Upper lobe of left lung (tissue), 6 donors: Measurements from ENCODE around the gene HECTD4. TPM values are rescaled to one million over a fixed set of nuclear protein-coding genes. Genes with fewer than 3 reads are reported as not detected.
"Not testable (repeated sequence)": the region's sequence is repeated elsewhere in the genome, so short reads cannot be mapped to it uniquely, and the experiment has no call there.

ENCODE experiments used
- ATAC-seq, 2 donors: fragments of 200-7000 bp; cut with Tn5 transposase; one replicate each; pipeline ENCODE4 v1.9.1; 2022; ENCODE audit warnings: mild to moderate bottlenecking in 2 of 2, moderate library complexity in 2 of 2; ENCODE audit not compliant: low FRiP score in 2 of 2
- DNase-seq, 2 donors: peaks; one replicate each; pipeline ENCODE4 v3.0.0-alpha.2; 2019 to 2020
- H3K27ac ChIP-seq, 4 donors: fragments of 200-600 bp; sonication (generic); one replicate each; pipeline ENCODE4 v1.5.1; 2016 to 2019
- H3K27me3 ChIP-seq, 4 donors: fragments of 200-600 bp; sonication (generic); one replicate each; pipeline ENCODE4 v1.5.1; 2017 to 2019
- H3K36me3 ChIP-seq, 4 donors: fragments of 200-600 bp; sonication (generic); one replicate each; pipeline ENCODE4 v1.5.1; 2016 to 2019
- H3K4me1 ChIP-seq, 4 donors: fragments of 200-600 bp; sonication (generic); one replicate each; pipeline ENCODE4 v1.5.1; 2018 to 2019
- H3K4me3 ChIP-seq, 4 donors: fragments of 200-600 bp; sonication (generic); one replicate each; pipeline ENCODE4 v1.5.1; 2017 to 2019; ENCODE audit warnings: mild to moderate bottlenecking in 2 of 4, moderate library complexity in 1 of 4
- H3K9me3 ChIP-seq, 4 donors: fragments of 200-600 bp; sonication (generic); one replicate each; pipeline ENCODE4 v1.5.1; 2018 to 2019
- EP300 ChIP-seq, 4 donors: sonication (generic); formaldehyde crosslinking; IDR thresholded peaks; one replicate each; pipeline ENCODE4 v1.5.1; 2017; ENCODE audit warnings: antibody characterized with exemption in 4 of 4, control low read depth in 2 of 4
- POLR2A ChIP-seq, 4 donors: fragments of 450-650 bp; IDR thresholded peaks; one replicate each; pipeline ENCODE4 v1.5.1; 2016 to 2017; ENCODE audit warnings: antibody characterized with exemption in 4 of 4, mild to moderate bottlenecking in 2 of 4
- POLR2AphosphoS5 ChIP-seq, 2 donors: sonication (generic); formaldehyde crosslinking; IDR thresholded peaks; one replicate each; pipeline ENCODE4 v1.5.1; 2017; ENCODE audit warnings: antibody characterized with exemption in 2 of 2
- WGBS, 2 donors: methylation state at CpG; one replicate each; pipeline ENCODE4 v1.1.5; 2017 to 2018; 5-methylcytosine and 5-hydroxymethylcytosine counted together
- total RNA-seq, 6 donors: library from RNA; depleted of rRNA in 4 of 6; stranded (reverse); fragments of >200 nt in 4 of 6; gene quantifications; one replicate each; pipeline versions ENCODE4 v1.1.0 to v1.2.1, GENCODE V29; 2016 to 2021
- TF ChIP-seq, protein P1 (sequence below), 6 experiments: fragments of 450-650 bp in 4 of 6; fragments of 200-600 bp in 2 of 6; sonication (generic) in 2 of 6; IDR thresholded peaks; one replicate each; pipeline ENCODE4 v1.5.1; 2016 to 2019; ENCODE audit warnings: antibody characterized with exemption in 6 of 6
- donor health status: DM: no; HTN: no; CAD: no; lungs with moderate emphysema.
- donor health status: DM: no; HTN: yes; CAD: no; lungs with severe emphysema.

HECTD4 gene
- total RNA-seq, 6 donors from 2014 or later: 34.1 to 196 (median 50.0) TPM

- Histone ChIP-seq H3K27ac (no peak overlapping the region), H3K4me1 (peaks cover 19 to 33% (median 20%) of the 10 kb centered on the region in 4 donors), H3K9me3 (no peaks in the 10 kb centered on the region), H3K27me3 (no peaks in the 10 kb centered on the region), H3K36me3 (peaks cover 34 to 46% (median 41%) of the 10 kb centered on the region in 4 donors), H3K4me3 (peak overlapping the region in 1 of 4 donors; percentile 76)
- DNase-seq: no peak
- ATAC-seq: no peak
- WGBS, 2 donors: 77 to 80% methylated on average over 11 of the region's 11 CpGs
- no peak for TF ChIP-seq POLR2AphosphoS5 (IDR thresholded peaks at IDR 0.05)
- TF ChIP-seq, protein P1, sequence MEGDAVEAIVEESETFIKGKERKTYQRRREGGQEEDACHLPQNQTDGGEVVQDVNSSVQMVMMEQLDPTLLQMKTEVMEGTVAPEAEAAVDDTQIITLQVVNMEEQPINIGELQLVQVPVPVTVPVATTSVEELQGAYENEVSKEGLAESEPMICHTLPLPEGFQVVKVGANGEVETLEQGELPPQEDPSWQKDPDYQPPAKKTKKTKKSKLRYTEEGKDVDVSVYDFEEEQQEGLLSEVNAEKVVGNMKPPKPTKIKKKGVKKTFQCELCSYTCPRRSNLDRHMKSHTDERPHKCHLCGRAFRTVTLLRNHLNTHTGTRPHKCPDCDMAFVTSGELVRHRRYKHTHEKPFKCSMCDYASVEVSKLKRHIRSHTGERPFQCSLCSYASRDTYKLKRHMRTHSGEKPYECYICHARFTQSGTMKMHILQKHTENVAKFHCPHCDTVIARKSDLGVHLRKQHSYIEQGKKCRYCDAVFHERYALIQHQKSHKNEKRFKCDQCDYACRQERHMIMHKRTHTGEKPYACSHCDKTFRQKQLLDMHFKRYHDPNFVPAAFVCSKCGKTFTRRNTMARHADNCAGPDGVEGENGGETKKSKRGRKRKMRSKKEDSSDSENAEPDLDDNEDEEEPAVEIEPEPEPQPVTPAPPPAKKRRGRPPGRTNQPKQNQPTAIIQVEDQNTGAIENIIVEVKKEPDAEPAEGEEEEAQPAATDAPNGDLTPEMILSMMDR (IDR thresholded peaks at IDR 0.05): no peak
- no peak for TF ChIP-seq EP300 (IDR thresholded peaks at IDR 0.05)
- TF ChIP-seq POLR2A (IDR thresholded peaks at IDR 0.05): no peak
These were observed 24.6 kb upstream of the HECTD4 start for GRCh38 chr12:112406519-112407488.

GRCh38 chr12:112401903-112402498 lies 19.8 kb upstream of the HECTD4 start:
- TF ChIP-seq EP300 (IDR thresholded peaks at IDR 0.05) (no peak), POLR2AphosphoS5 (IDR thresholded peaks at IDR 0.05) (no peak), POLR2A (IDR thresholded peaks at IDR 0.05) (no peak)
- TF ChIP-seq, protein P1 (IDR thresholded peaks at IDR 0.05): no peak
- H3K4me1 ChIP-seq: peaks cover 1 to 8% (median 2%) of the 10 kb centered on the region in 4 donors
- no peaks in the 10 kb centered on the region for H3K9me3 ChIP-seq
- DNase-seq (no peak), ATAC-seq (no peak)
- H3K27me3 ChIP-seq: no peaks in the 10 kb centered on the region
- no peak overlapping the region for H3K27ac ChIP-seq
- no peak overlapping the region for H3K4me3 ChIP-seq
- peaks cover 25 to 34% (median 29%) of the 10 kb centered on the region in 4 donors for H3K36me3 ChIP-seq
- WGBS, 2 donors: 58 to 66% methylated on average over 5 of the region's 5 CpGs

DNA sequence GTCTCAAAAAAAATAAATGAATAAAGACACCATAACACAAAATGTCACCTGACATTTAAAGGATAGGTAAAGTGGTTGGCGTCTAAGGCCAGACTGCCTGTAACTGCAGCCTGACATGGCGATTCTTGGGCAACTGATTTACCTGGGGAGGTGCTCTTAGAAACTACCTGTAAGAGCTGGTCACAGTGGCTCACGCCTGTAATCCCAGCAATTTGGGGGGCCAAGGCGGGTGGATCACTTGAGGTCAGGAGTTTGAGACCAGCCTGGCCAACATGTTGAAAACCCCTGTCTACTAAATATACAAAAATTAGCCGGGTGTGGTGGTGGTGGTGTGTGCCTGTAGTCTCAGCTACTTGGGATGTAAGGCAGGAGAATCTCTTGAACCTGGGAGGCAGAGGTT lies 18.8 kb upstream of the HECTD4 start:
- Histone ChIP-seq H3K9me3 (no peaks in the 10 kb centered on the region), H3K4me3 (no peak overlapping the region), H3K27me3 (no peaks in the 10 kb centered on the region), H3K27ac (no peak overlapping the region), H3K36me3 (peaks cover 15 to 24% (median 19%) of the 10 kb centered on the region in 4 donors), H3K4me1 (no peaks in the 10 kb centered on the region)
- TF ChIP-seq POLR2A (IDR thresholded peaks at IDR 0.05) (no peak), POLR2AphosphoS5 (IDR thresholded peaks at IDR 0.05) (no peak), EP300 (IDR thresholded peaks at IDR 0.05) (no peak)
- TF ChIP-seq, protein P1 (IDR thresholded peaks at IDR 0.05): no peak
- DNase-seq: no peak
- no peak for ATAC-seq
- 94 to 96% methylated on average over 5 of the region's 5 CpGs for WGBS, 2 donors

DNA sequence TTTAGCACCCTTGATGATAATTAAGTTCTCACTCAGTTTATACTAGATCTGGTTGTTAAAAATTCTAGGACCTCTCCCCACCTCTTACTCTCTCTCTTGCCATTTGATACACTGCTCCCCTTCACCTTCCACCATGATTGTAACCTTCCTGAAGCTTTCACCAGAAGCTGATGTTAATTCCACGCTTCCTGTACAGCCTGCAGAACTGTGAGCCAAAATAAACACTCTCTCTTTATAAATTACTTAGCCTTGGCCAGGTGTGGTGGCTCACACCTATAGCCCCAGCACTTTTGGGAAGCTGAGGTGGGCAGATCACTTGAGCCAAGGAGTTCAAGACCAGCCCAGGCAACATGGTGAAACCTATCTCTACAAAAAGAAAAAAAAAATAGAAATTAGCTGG lies 11.1 kb upstream of the HECTD4 start:
- H3K36me3 ChIP-seq: no peaks in the 10 kb centered on the region
- DNase-seq (no peak), ATAC-seq (no peak)
- TF ChIP-seq EP300 (IDR thresholded peaks at IDR 0.05): no peak
- no peaks in the 10 kb centered on the region for H3K9me3 ChIP-seq
- no peaks in the 10 kb centered on the region for H3K4me1 ChIP-seq
- 50 to 53% methylated on average over 1 of the region's 1 CpG for WGBS, 2 donors
- H3K27me3 ChIP-seq: no peaks in the 10 kb centered on the region
- no peak overlapping the region for H3K4me3 ChIP-seq
- no peak overlapping the region for H3K27ac ChIP-seq

DNA sequence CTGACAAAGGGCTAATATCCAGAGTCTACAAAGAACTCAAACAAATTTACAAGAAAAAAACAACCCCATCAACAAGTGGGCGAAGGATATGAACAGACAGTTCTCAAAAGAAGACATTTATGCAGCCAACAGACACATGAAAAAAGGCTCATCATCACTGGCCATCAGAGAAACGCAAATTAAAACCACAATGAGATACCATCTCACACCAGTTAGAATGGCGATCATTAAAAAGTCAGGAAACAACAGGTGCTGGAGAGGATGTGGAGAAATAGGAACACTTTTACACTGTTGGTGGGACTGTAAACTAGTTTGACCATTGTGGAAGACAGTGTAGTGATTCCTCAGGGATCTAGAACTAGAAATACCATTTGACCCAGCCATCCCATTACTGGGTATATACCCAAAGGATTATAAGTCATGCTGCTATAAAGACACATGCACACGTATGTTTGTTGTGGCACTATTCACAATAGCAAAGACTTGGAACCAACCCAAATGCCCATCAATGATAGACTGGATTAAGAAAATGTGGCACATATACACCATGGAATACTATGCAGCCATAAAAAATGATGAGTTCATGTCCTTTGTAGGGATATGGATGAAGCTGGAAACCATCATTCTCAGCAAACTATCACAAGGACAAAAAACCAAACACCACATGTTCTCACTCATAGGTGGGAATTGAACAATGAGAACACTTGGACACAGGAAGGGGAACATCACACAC lies 7.9 kb upstream of the HECTD4 start:
- H3K9me3 ChIP-seq, H3K27me3 ChIP-seq, H3K4me1 ChIP-seq, H3K36me3 ChIP-seq, DNase-seq, H3K4me3 ChIP-seq, H3K27ac ChIP-seq, ATAC-seq: not testable (repeated sequence)
- WGBS, 2 donors: 66 to 83% methylated on average over 3 to 4 of the region's 4 CpGs
